HG03558 (cell line): ENCODE data around the gene TMEM109.

Source experiments
- ATAC-seq: cut with Tn5 transposase; IDR thresholded peaks from one replicate; pipeline ENCODE4 v1.9.1; 2021; ENCODE audit warnings: moderate number of reproducible peaks; ENCODE audit not compliant: unreplicated experiment; ENCODE audit errors: extremely low read depth

TMEM109 gene

GRCh38 chr11:60878245-60879101, 35.5 kb upstream of the TMEM109 start:
- ATAC-seq: no peak

GRCh38 chr11:60879104-60879503, 34.9 kb upstream of the TMEM109 start:
- ATAC-seq: no peak

- ATAC-seq: no peak
Measured at GRCh38 chr11:60879971-60880588, 33.9 kb upstream of the TMEM109 start.

GRCh38 chr11:60880643-60881282, 33.2 kb upstream of the TMEM109 start:
- no peak for ATAC-seq

GRCh38 chr11:60887556-60887955, 26.4 kb upstream of the TMEM109 start:
- ATAC-seq: no peak

- no peak for ATAC-seq
Measured at GRCh38 chr11:60889869-60890311, 24.1 kb upstream of the TMEM109 start.

- ATAC-seq: no peak
Measured at GRCh38 chr11:60890696-60891095, 23.3 kb upstream of the TMEM109 start.

GRCh38 chr11:60891103-60891741, 22.7 kb upstream of the TMEM109 start:
- ATAC-seq: no peak

- no peak for ATAC-seq
Measured at GRCh38 chr11:60895687-60896086, 18.3 kb upstream of the TMEM109 start.

GRCh38 chr11:60897496-60897895, 16.5 kb upstream of the TMEM109 start:
- no peak for ATAC-seq

GRCh38 chr11:60899046-60899936, 14.7 kb upstream of the TMEM109 start:
- ATAC-seq: no peak

- ATAC-seq: no peak
Measured at GRCh38 chr11:60899977-60900376, 14.0 kb upstream of the TMEM109 start.

- no peak for ATAC-seq
Measured at GRCh38 chr11:60900673-60901404, 13.1 kb upstream of the TMEM109 start.

- ATAC-seq: no peak
Measured at GRCh38 chr11:60902625-60903024, 11.3 kb upstream of the TMEM109 start.

- ATAC-seq: no peak
Measured at GRCh38 chr11:60905047-60905446, 8.9 kb upstream of the TMEM109 start.

GRCh38 chr11:60905551-60906113, 8.3 kb upstream of the TMEM109 start:
- no peak for ATAC-seq

- ATAC-seq: peak; percentile 55
Measured at GRCh38 chr11:60906132-60906972, 7.6 kb upstream of the TMEM109 start, which contains the start of gene PRPF19. Gene PRPF19 (minus strand): TSS chr11:60906585. CDS start chr11:60906382, 203 bp downstream.

- no peak for ATAC-seq
Measured at GRCh38 chr11:60908803-60909202, 5.2 kb upstream of the TMEM109 start.
